Retinal pigment epithelial cell (primary cell): ENCODE data around the gene OSBPL10.

Source experiments
- DNase-seq: peaks from one replicate; pipeline ENCODE4 v3.0.0-alpha.2; 2010; ENCODE audit warnings: low read depth
- H3K4me3 ChIP-seq: 2 replicates; pipeline ENCODE4 v1.5.1; 2011; ENCODE audit warnings: mild to moderate bottlenecking, low read length, control low read depth, moderate library complexity
- TF ChIP-seq, protein P1 (sequence below): conservative IDR thresholded peaks from 2 replicates; pipeline ENCODE4 v1.5.1; 2011; ENCODE audit warnings: low read depth, low read length, control low read depth, inconsistent platforms

OSBPL10 gene

DNA sequence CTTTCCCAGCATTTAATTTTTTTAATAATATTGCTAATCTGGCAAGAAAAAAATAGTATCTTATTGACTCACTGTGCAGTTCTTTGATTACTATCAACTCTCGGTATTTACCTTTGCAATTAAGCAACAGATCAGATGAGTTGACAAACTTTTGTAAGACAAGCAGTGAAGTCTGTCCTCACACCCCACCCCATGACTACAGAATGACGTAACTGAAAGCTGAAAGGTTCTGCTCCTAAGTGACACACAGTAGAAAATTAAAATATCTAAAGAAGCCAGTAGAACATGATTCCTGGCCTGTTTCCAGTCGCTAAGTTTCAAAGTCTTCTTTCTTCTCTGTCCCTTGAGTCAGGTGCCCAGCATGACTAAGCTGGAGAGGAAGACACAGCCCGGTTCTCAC is 312.8 kb downstream of the OSBPL10 start:
- no peak overlapping the region for H3K4me3 ChIP-seq
- no peak for DNase-seq
- TF ChIP-seq, protein P1, sequence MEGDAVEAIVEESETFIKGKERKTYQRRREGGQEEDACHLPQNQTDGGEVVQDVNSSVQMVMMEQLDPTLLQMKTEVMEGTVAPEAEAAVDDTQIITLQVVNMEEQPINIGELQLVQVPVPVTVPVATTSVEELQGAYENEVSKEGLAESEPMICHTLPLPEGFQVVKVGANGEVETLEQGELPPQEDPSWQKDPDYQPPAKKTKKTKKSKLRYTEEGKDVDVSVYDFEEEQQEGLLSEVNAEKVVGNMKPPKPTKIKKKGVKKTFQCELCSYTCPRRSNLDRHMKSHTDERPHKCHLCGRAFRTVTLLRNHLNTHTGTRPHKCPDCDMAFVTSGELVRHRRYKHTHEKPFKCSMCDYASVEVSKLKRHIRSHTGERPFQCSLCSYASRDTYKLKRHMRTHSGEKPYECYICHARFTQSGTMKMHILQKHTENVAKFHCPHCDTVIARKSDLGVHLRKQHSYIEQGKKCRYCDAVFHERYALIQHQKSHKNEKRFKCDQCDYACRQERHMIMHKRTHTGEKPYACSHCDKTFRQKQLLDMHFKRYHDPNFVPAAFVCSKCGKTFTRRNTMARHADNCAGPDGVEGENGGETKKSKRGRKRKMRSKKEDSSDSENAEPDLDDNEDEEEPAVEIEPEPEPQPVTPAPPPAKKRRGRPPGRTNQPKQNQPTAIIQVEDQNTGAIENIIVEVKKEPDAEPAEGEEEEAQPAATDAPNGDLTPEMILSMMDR: no peak

DNA sequence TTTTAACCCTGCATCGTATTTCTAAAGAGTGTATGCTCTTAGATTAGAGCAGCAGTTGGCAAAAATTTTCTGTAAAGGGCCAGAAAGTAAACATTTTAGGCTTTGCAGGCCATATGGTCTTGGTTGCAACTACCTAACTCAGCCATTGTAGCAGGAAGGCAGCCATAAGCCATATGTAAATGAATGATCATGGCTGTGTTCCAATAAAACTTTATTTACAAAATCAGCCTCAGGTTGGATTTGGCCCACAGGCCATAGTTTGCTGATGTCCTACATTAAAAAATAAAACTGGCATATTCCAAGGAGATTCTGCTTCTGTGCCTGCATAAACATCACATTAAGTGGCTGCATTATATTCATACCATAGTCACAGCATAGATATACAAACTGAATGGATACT is 313.5 kb downstream of the OSBPL10 start:
- no peak for DNase-seq
- TF ChIP-seq, protein P1: no peak
- H3K4me3 ChIP-seq: no peak overlapping the region

DNA sequence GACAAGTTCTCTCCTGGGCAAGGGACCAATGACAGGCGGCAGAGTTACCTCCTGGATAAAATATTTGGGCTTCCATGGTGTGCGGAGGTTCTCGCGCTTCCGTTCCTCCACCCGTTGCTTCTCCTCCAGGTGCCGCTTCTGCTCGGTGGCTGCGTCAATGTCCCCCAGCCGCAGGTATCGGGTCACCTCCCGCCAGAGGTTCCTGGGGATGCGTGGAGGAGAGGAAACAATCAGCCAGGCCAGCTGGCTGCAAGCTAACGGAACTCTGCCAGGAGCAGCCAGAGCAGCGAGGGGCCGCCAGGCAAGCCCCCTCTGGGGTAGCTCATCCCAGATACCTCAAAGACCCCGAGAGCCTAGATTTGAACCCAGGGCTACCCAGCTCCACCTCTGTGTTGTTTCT is 317.0 kb downstream of the OSBPL10 start:
- TF ChIP-seq, protein P1: no peak
- no peak overlapping the region for H3K4me3 ChIP-seq
- no peak for DNase-seq

DNA sequence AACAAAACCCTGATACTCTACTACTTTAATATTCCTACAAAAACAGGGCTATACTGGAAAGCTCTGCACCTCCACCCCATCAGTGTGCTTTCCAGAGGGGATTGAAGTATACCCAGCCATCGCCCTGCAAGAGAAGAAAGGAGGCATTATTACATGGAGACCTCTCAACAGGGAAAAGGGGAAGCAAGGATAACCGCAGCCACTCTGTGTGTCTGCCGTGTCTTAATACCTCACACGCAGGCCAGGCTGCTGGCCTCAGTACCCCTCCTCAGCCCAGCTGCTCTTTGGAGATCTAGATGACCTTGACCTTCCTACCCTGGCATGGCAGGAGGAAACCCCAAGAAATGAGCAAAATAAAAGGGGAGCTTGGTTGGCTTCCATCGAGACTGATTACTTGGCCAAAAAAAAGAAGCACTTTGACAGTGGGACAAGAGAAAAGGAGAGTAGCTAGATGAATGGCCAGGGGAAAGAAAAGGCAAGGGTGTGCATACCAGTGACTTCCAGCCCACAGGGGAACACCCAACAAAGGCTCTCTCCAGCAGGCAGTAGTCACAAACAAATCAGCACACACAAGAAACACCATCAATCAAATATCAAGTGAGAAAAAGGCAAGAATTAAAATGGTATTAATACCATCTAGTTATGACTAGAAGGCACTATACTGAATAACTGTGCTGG is 318.9 kb downstream of the OSBPL10 start:
- TF ChIP-seq, protein P1: no peak
- no peak for DNase-seq
- no peak overlapping the region for H3K4me3 ChIP-seq

DNA sequence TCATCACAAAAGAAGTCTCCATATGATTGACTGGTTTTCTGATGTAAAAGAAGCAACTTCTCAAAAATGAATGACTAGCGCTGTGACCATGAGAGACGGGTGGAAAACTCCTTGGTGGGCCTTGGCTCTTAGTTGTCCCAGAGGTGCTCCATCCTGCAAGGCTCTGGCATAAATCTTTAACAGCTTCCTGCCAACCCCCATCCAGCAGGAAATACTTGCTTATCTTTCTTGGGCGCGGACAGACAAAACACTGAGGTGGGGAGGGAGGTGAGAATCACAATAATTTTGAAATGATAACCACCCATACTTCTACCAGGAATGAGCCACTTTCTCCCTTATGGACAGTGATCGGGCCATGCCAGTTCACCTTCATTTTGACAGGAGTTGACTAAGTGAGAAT is 319.8 kb downstream of the OSBPL10 start:
- H3K4me3 ChIP-seq: no peak overlapping the region
- no peak for DNase-seq
- TF ChIP-seq, protein P1: no peak

DNA sequence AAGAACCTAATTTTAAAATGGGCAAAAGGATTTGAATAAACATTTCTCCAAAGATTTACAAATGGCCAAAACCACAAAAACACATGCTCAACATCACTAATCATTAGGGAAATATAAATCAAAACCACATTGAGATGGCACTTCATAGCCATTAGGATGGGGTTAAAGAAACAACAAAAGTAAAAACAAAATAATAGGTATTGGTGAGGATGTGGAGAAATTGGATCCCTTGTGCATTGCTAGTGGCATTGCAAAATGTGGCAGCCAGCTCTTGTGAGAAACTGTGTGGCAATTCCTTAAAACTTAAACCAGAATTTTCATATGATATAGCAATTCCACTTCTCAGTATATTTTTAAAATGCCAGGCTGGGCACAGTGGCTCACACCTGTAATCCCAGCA is 321.8 kb downstream of the OSBPL10 start:
- TF ChIP-seq, protein P1: no peak
- H3K4me3 ChIP-seq: no peak overlapping the region
- DNase-seq: no peak

DNA sequence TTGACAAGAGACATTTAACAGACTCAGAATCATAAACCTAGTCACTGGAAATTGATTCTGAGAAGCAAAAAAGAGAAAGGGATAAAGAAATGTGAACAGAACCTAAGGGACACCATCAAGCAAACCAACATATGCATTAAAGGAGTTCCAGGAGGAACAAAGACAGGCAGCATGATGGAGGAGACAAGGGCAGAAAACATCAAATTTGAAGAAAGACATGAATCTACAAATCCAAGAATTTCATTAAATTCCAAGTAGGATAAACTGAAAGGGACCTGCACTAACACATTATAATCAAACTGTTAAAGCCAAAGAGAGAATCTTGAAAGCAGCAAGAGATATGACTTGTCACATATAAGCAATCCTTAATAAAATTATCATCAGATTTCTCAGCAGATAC is 326.1 kb downstream of the OSBPL10 start:
- H3K4me3 ChIP-seq: no peak overlapping the region
- DNase-seq: no peak
- TF ChIP-seq, protein P1: no peak
